ENCODE data around the gene TPD52L2.

DNA sequence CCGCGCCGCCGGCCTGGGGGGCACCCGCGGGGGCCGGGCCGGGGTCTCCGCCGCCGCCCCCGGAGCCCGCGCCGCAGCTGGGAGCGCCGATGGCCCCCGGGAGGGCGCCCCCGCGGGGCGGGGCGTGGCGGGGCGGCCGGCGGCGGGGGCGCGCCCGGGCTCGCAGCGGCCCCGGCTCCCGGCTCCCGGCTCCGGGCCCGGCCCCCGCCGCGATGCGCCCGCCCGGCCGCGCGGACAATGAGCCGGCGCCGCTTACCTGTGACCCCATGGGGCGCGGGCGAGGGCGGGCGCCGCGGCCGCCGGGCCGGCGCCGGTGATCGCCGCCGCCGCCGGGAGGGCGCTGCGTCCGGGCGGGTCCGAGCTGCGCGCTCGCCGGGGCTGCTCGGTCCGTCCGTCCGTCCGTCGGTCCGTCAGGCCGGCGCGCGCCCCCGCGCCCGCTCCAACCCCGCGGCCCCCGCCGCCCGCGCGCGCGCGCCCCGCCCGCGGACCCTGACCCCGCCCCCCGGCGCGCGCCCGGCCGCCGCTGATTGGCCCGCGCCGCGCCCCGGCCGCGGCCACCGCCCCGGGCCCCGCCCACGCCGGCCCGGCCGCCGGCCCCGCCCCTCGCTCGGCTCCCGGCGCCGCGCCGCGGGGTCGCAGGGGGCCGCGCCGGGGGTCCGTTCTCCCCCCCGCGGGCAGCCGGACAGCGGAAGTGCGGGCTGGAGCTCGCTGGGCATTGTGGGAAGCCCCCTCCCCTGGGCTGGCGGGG, 34.1 kb upstream of the TPD52L2 start, which contains the start of gene ZBTB46:
- TF ChIP-seq, protein P1, sequence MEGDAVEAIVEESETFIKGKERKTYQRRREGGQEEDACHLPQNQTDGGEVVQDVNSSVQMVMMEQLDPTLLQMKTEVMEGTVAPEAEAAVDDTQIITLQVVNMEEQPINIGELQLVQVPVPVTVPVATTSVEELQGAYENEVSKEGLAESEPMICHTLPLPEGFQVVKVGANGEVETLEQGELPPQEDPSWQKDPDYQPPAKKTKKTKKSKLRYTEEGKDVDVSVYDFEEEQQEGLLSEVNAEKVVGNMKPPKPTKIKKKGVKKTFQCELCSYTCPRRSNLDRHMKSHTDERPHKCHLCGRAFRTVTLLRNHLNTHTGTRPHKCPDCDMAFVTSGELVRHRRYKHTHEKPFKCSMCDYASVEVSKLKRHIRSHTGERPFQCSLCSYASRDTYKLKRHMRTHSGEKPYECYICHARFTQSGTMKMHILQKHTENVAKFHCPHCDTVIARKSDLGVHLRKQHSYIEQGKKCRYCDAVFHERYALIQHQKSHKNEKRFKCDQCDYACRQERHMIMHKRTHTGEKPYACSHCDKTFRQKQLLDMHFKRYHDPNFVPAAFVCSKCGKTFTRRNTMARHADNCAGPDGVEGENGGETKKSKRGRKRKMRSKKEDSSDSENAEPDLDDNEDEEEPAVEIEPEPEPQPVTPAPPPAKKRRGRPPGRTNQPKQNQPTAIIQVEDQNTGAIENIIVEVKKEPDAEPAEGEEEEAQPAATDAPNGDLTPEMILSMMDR (IDR thresholded peaks at IDR 0.05), result no peak
- TF ChIP-seq POLR2A (IDR thresholded peaks at IDR 0.05) (no peak), POLR2AphosphoS5 (IDR thresholded peaks at IDR 0.05) (no peak)

Measured in stomach (tissue), 4 donors.